SK-N-MC (cell line): ENCODE measurements around the gene TRPT1.

Experiments
- EZH2 ChIP-seq: fragments of 200-600 bp; sonication (generic); IDR thresholded peaks from one replicate; pipeline ENCODE4 v1.6.1; 2017; ENCODE audit warnings: antibody characterized with exemption
- POLR2AphosphoS5 ChIP-seq: IDR thresholded peaks from 2 replicates; pipeline ENCODE4 v1.6.1; 2012; ENCODE audit warnings: mild to moderate bottlenecking, low read depth, low read length, borderline replicate concordance

- no peak for TF ChIP-seq POLR2AphosphoS5
- no peak for TF ChIP-seq EZH2
These were observed 1.5 kb upstream of the TRPT1 start for GRCh38 chr11:64227405-64227956.
